Astrocyte of the spinal cord (primary cell): ENCODE results near the gene ASTN2.

Experiments
- DNase-seq: peaks from one replicate; pipeline ENCODE4 v3.0.0; 2011; ENCODE audit warnings: low read depth, low spot score
- H3K4me3 ChIP-seq: 2 replicates; pipeline ENCODE4 v1.5.1; 2011; ENCODE audit warnings: low read depth, mild to moderate bottlenecking, low read length, moderate library complexity
- CTCF ChIP-seq: IDR thresholded peaks from 2 replicates; pipeline ENCODE4 v1.5.1; 2012; ENCODE audit warnings: low read depth, mild to moderate bottlenecking, low read length, inconsistent platforms
- in situ Hi-C: cut with HindIII; loops from 2 replicates; pipeline ENCODE4 v1.10.0; 2017; ENCODE audit warnings: low sequenced_read_pairs

Gene ASTN2

DNA sequence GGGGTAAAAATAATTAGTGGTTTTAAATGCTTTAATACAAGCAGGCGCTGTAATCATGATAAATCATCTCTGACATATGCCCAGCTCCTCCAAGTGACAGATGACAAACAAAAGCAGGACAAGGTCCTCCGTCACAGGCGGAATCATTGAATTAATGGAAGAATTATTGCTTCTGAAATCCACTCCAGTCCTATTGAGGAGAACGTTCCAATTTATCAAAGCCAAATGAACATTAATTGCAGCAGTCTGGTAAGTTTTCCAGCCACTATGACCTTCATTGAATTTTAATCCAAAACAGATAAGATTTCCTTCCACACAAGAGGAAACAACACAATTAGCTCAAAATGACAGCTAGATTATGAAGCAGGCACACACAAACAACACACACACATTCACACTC lies 136.8 kb downstream of the ASTN2 start:
- no peak for TF ChIP-seq CTCF

GRCh38 chr9:117276444-117276843 lies 138.4 kb downstream of the ASTN2 start:
- no peak for TF ChIP-seq CTCF
- no peak overlapping the region for H3K4me3 ChIP-seq
- no peak for DNase-seq
- in situ Hi-C loops: no loop called here

More for the DNA sequence above, 136.8 kb downstream of the ASTN2 start:
- in situ Hi-C loops: no loop called here
- H3K4me3 ChIP-seq: no peak overlapping the region
- no peak for DNase-seq

DNA sequence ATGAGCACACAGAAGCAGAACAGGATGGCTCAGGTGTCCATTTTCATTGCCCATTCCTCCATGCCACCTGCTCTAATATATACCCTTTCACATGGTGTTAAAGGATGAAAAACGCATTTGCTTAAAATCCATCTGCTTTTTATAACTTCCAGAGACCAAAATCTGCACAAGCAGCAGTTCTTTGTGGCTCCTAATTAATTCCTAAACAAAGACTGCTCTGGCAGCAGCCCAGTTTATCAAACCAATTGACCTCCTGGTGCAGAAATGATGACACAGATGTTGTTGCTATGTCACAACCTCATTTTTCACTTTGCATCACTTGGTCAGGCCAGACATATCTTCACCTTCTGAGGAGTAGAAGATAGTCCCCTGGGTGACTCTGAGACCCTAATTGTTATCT lies 141.2 kb downstream of the ASTN2 start:
- H3K4me3 ChIP-seq: no peak overlapping the region
- TF ChIP-seq CTCF: no peak
- in situ Hi-C loops: no loop called here
- DNase-seq: no peak

DNA sequence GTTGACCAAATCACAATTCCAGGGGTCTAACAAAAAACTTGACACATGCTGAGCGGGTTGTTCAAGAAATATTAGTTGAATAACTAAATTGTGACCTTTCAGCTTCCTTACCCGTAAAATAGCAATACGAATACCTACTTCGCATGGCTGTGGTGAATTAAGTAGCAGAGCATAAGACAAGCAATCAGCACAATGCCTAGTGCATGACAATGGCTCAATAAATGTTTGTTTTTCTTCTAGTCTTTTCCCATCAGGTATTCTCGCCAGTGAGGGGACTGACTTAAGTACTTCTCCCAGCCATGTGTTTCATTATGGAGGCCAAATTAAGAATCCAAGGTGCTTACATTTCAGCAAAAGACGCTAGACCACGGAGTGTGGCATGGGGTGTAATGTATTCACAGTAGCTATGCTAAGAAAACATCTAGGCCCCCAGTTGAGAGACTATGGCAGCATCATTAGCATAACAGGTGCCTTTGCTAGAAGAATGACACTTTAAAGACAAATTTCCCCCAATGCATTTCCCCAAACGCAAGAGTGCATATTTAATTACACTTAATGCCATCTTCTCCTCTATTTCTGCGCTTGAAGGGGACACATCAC lies 145.9 kb downstream of the ASTN2 start:
- TF ChIP-seq CTCF: no peak
- no peak overlapping the region for H3K4me3 ChIP-seq
- DNase-seq: no peak
- in situ Hi-C loops: no loop called here

- in situ Hi-C loops: no loop called here
- DNase-seq: no peak
- TF ChIP-seq CTCF: no peak
- H3K4me3 ChIP-seq: no peak overlapping the region
Measured at GRCh38 chr9:117266855-117267497, 147.9 kb downstream of the ASTN2 start.

DNA sequence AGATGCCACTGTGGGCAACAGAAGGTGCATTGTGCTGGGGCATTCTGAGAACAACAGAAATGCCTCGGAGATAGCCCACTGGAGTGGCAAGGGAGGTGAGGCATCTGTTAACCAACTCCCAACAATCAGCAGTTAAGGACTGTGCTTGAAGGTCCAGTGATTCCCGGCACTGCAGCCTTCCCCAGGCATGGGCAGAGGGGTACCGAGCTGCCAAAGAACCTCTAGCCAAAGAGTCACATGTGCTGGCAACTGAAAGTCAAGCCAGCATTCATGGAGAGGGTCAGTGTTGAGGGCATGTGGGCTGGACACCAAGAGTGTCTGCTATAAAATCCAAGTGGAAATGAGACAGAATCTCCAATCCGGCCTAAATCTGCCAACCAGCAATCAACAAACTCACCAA lies 149.6 kb downstream of the ASTN2 start:
- no peak overlapping the region for H3K4me3 ChIP-seq

More for the DNA sequence above, 149.6 kb downstream of the ASTN2 start:
- TF ChIP-seq CTCF: no peak
- in situ Hi-C loops: no loop called here
- no peak for DNase-seq
